GM23338 (cell line): ENCODE measurements around the gene FNDC3B. TPM values are rescaled to one million over a fixed set of nuclear protein-coding genes. Genes with fewer than 3 reads are reported as not detected.

Experiments
- ATAC-seq: fragments of 200-7000 bp; cut with Tn5 transposase; 3 replicates; pipeline ENCODE4 v1.9.1; 2020
- DNase-seq: peaks from one replicate; pipeline ENCODE4 v3.0.0-alpha.2; 2015; ENCODE audit warnings: low spot score
- H2AFZ ChIP-seq: fragments of 200-600 bp; sonication (generic); 2 replicates; pipeline ENCODE4 v1.8.0; 2016; ENCODE audit warnings: antibody characterized with exemption, mild to moderate bottlenecking, moderate library complexity
- H3F3A ChIP-seq: fragments of 200-600 bp; sonication (generic); replicated peaks from 2 replicates; pipeline ENCODE4 v1.8.0; 2017; ENCODE audit warnings: antibody characterized with exemption, mixed run types, low read depth
- H3K27ac ChIP-seq: fragments of 200-600 bp; sonication (generic); 2 replicates; pipeline ENCODE4 v1.6.1; 2016; ENCODE audit warnings: low read depth
- H3K27me3 ChIP-seq: fragments of 200-600 bp; sonication (generic); 2 replicates; pipeline ENCODE4 v1.8.0; 2016; ENCODE audit warnings: mild to moderate bottlenecking, mixed run types, moderate library complexity; ENCODE audit not compliant: insufficient read depth
- H3K36me3 ChIP-seq: fragments of 200-600 bp; sonication (generic); 2 replicates; pipeline ENCODE4 v1.8.0; 2016; ENCODE audit warnings: mild to moderate bottlenecking; ENCODE audit not compliant: insufficient read depth
- H3K4me1 ChIP-seq: fragments of 200-600 bp; sonication (generic); 2 replicates; pipeline ENCODE4 v1.8.0; 2016; ENCODE audit warnings: mild to moderate bottlenecking, moderate library complexity; ENCODE audit not compliant: insufficient read depth
- H3K4me2 ChIP-seq: fragments of 200-600 bp; sonication (generic); 2 replicates; pipeline ENCODE4 v1.7.1; 2017; ENCODE audit warnings: mixed run types
- H3K4me3 ChIP-seq: fragments of 200-600 bp; sonication (generic); 2 replicates; pipeline ENCODE4 v1.6.1; 2016; ENCODE audit warnings: mixed run types
- H3K79me2 ChIP-seq: fragments of 200-600 bp; sonication (generic); replicated peaks from 2 replicates; pipeline ENCODE4 v1.8.0; 2017; ENCODE audit warnings: mild to moderate bottlenecking; ENCODE audit not compliant: insufficient read depth
- H3K9me2 ChIP-seq: fragments of 200-600 bp; sonication (generic); 2 replicates; pipeline ENCODE4 v1.8.0; 2017; ENCODE audit not compliant: insufficient read depth
- H4K20me1 ChIP-seq: fragments of 200-600 bp; sonication (generic); replicated peaks from 2 replicates; pipeline ENCODE4 v1.8.0; 2017; ENCODE audit warnings: mild to moderate bottlenecking; ENCODE audit not compliant: insufficient read depth
- H3K27ac Mint-ChIP-seq: 2 replicates; pipeline ENCODE4 v1.8.0; 2020; ENCODE audit warnings: inconsistent platforms, mild to moderate bottlenecking, moderate library complexity, mixed read lengths
- H3K27me3 Mint-ChIP-seq: 3 replicates; pipeline ENCODE4 v1.8.0; 2022; ENCODE audit warnings: low read depth, mild to moderate bottlenecking, moderate library complexity, mixed read lengths, inconsistent platforms; ENCODE audit not compliant: insufficient read depth, poor library complexity
- H3K36me3 Mint-ChIP-seq: 3 replicates; pipeline ENCODE4 v1.8.0; 2021; ENCODE audit warnings: low read depth, mild to moderate bottlenecking, inconsistent platforms, moderate library complexity, mixed read lengths
- H3K4me1 Mint-ChIP-seq: 3 replicates; pipeline ENCODE4 v1.8.0; 2020; ENCODE audit warnings: mild to moderate bottlenecking, inconsistent platforms, mixed read lengths
- H3K4me3 Mint-ChIP-seq: 3 replicates; pipeline ENCODE4 v1.8.0; 2021; ENCODE audit warnings: moderate library complexity, mild to moderate bottlenecking, inconsistent platforms, mixed read lengths
- H3K9me3 Mint-ChIP-seq: 3 replicates; pipeline ENCODE4 v1.8.0; 2020; ENCODE audit warnings: moderate library complexity, mild to moderate bottlenecking, inconsistent platforms, mixed read lengths
- CREB1 ChIP-seq: fragments of 250-450 bp; sonication (Bioruptor Pico); IDR thresholded peaks from 2 replicates; pipeline ENCODE4 v1.5.0; 2020; ENCODE audit warnings: low read depth, mild to moderate bottlenecking, moderate library complexity
- EZH2 ChIP-seq: fragments of 200-600 bp; sonication (generic); IDR thresholded peaks from one replicate; pipeline ENCODE4 v1.8.0; 2017; ENCODE audit warnings: antibody characterized with exemption, mild to moderate bottlenecking, low read depth; ENCODE audit not compliant: unreplicated experiment
- EZH2phosphoT487 ChIP-seq: fragments of 200-600 bp; sonication (generic); IDR thresholded peaks from one replicate; pipeline ENCODE4 v1.8.1; 2018; ENCODE audit warnings: antibody characterized with exemption; ENCODE audit not compliant: unreplicated experiment
- NANOG ChIP-seq: IDR thresholded peaks from 2 replicates; pipeline ENCODE4 v1.6.1; 2016; ENCODE audit warnings: antibody characterized with exemption, borderline replicate concordance
- STAT1 ChIP-seq: IDR thresholded peaks from one replicate; pipeline ENCODE4 v1.6.1; 2016; ENCODE audit warnings: antibody characterized with exemption; ENCODE audit not compliant: unreplicated experiment
- ZNF114 ChIP-seq: fragments of 250-450 bp; sonication (Bioruptor Pico); IDR thresholded peaks from 2 replicates; pipeline ENCODE4 v1.5.0; 2020; ENCODE audit warnings: mild to moderate bottlenecking, moderate library complexity
- polyA plus RNA-seq: library from polyadenylated mRNA; unstranded; fragments of >200 nt; fragmentation: Nextera tagmentation; extraction: Ambion mirVana; gene quantifications from 2 replicates; pipeline ENCODE4 v1.2.1, GENCODE V29; 2016
- total RNA-seq: library from RNA; depleted of rRNA; stranded (reverse); fragments of >200 nt; shearing (Covaris generic); gene quantifications from 2 replicates; pipeline ENCODE4 v1.2.3, GENCODE V29; 2014
- TF ChIP-seq, protein P1 (sequence below): IDR thresholded peaks from one replicate; pipeline ENCODE4 v1.6.1; 2018; ENCODE audit warnings: antibody characterized with exemption; ENCODE audit not compliant: unreplicated experiment
- TF ChIP-seq, protein P2 (sequence below), 2 experiments: fragments of 200-600 bp in 1 of 2; sonication (generic) in 1 of 2; conservative IDR thresholded peaks; 2 replicates each; pipeline versions ENCODE4 v1.5.1 to v1.6.1; 2016 to 2017; ENCODE audit warnings: antibody characterized with exemption in 2 of 2, low read depth in 2 of 2, mild to moderate bottlenecking in 2 of 2, moderate library complexity in 1 of 2
- TF ChIP-seq, protein P3 (sequence below): fragments of 250-450 bp; sonication (Bioruptor Pico); IDR thresholded peaks from 2 replicates; pipeline ENCODE4 v1.5.0; 2020; ENCODE audit warnings: mild to moderate bottlenecking, moderate library complexity

FNDC3B gene
- total and polyA plus RNA-seq, 2 experiments from 2014 or later, result 19.1 to 55.4 TPM

DNA sequence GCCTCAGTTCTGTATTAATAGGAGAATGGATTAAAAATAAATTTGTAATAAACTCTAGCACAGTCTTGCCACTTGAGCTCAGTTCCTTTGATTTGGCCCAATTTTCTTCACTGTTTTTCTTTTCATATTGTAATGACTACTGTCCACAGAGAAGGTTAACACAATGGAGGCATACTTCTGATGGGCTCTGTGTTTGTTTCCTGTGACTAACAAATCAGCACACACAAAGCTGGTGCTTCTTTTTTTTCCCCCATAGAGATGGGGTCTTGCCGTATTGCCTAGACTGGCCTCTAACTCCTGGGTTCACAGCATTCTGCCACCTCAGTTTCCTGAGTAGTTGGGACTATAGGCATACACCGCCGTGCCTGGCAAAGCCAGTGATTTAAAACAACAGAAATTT, 226.7 kb downstream of the FNDC3B start (continued):
- TF ChIP-seq, protein P1, sequence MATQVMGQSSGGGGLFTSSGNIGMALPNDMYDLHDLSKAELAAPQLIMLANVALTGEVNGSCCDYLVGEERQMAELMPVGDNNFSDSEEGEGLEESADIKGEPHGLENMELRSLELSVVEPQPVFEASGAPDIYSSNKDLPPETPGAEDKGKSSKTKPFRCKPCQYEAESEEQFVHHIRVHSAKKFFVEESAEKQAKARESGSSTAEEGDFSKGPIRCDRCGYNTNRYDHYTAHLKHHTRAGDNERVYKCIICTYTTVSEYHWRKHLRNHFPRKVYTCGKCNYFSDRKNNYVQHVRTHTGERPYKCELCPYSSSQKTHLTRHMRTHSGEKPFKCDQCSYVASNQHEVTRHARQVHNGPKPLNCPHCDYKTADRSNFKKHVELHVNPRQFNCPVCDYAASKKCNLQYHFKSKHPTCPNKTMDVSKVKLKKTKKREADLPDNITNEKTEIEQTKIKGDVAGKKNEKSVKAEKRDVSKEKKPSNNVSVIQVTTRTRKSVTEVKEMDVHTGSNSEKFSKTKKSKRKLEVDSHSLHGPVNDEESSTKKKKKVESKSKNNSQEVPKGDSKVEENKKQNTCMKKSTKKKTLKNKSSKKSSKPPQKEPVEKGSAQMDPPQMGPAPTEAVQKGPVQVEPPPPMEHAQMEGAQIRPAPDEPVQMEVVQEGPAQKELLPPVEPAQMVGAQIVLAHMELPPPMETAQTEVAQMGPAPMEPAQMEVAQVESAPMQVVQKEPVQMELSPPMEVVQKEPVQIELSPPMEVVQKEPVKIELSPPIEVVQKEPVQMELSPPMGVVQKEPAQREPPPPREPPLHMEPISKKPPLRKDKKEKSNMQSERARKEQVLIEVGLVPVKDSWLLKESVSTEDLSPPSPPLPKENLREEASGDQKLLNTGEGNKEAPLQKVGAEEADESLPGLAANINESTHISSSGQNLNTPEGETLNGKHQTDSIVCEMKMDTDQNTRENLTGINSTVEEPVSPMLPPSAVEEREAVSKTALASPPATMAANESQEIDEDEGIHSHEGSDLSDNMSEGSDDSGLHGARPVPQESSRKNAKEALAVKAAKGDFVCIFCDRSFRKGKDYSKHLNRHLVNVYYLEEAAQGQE, result no peak
- TF ChIP-seq ZNF114, result no peak
- TF ChIP-seq, protein P2, sequence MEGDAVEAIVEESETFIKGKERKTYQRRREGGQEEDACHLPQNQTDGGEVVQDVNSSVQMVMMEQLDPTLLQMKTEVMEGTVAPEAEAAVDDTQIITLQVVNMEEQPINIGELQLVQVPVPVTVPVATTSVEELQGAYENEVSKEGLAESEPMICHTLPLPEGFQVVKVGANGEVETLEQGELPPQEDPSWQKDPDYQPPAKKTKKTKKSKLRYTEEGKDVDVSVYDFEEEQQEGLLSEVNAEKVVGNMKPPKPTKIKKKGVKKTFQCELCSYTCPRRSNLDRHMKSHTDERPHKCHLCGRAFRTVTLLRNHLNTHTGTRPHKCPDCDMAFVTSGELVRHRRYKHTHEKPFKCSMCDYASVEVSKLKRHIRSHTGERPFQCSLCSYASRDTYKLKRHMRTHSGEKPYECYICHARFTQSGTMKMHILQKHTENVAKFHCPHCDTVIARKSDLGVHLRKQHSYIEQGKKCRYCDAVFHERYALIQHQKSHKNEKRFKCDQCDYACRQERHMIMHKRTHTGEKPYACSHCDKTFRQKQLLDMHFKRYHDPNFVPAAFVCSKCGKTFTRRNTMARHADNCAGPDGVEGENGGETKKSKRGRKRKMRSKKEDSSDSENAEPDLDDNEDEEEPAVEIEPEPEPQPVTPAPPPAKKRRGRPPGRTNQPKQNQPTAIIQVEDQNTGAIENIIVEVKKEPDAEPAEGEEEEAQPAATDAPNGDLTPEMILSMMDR (conservative IDR thresholded peaks at IDR 0.05; ENCODE audit: low read depth in 2 of 2), result no peak

DNA sequence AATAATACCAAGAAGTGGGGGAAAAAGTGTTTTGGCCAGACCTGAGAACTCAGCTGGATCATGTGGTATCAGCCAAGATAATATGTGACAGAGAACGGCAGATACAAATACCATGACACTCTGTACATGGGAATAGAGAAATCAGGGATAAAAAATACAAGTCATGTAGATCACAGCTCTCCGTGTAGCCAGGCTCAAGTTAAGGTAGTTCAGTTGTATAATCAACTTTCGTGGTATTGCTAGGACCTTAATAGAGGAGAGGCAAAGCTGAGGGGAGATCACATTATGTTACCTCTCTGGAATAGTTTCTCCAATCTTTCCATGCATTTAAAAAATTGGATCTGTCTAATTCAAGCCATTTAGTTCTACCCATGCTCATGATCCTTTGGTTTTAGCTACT, 229.0 kb downstream of the FNDC3B start:
- DNase-seq (no peak), ATAC-seq (no peak)
- Histone ChIP-seq H3F3A (no peaks in the 10 kb centered on the region), H3K4me3 (no peak overlapping the region), H3K4me1 (peaks cover 6% of the 10 kb centered on the region; the same call in 1 of the 2 replicates), H4K20me1 (no peaks in the 10 kb centered on the region), H3K79me2 (peaks cover 5% of the 10 kb centered on the region), H3K4me2 (no peak overlapping the region), H3K36me3 (no peaks in the 10 kb centered on the region), H3K27me3 (no peaks in the 10 kb centered on the region), H3K27ac (no peak overlapping the region), H2AFZ (no peak overlapping the region), H3K9me2 (no peaks in the 10 kb centered on the region)
- Mint-ChIP-seq H3K27me3 (no peaks in the 10 kb centered on the region), H3K4me1 (peaks cover 12% of the 10 kb centered on the region), H3K4me3 (no peak overlapping the region), H3K9me3 (no peaks in the 10 kb centered on the region), H3K27ac (no peak overlapping the region), H3K36me3 (peaks cover 13% of the 10 kb centered on the region)
- TF ChIP-seq EZH2phosphoT487 (no peak), ZNF114 (no peak), EZH2 (no peak), NANOG (no peak), STAT1 (no peak), CREB1 (CRISPR knock-in tag) (no peak)
- TF ChIP-seq, protein P1, result no peak
- TF ChIP-seq, protein P3, sequence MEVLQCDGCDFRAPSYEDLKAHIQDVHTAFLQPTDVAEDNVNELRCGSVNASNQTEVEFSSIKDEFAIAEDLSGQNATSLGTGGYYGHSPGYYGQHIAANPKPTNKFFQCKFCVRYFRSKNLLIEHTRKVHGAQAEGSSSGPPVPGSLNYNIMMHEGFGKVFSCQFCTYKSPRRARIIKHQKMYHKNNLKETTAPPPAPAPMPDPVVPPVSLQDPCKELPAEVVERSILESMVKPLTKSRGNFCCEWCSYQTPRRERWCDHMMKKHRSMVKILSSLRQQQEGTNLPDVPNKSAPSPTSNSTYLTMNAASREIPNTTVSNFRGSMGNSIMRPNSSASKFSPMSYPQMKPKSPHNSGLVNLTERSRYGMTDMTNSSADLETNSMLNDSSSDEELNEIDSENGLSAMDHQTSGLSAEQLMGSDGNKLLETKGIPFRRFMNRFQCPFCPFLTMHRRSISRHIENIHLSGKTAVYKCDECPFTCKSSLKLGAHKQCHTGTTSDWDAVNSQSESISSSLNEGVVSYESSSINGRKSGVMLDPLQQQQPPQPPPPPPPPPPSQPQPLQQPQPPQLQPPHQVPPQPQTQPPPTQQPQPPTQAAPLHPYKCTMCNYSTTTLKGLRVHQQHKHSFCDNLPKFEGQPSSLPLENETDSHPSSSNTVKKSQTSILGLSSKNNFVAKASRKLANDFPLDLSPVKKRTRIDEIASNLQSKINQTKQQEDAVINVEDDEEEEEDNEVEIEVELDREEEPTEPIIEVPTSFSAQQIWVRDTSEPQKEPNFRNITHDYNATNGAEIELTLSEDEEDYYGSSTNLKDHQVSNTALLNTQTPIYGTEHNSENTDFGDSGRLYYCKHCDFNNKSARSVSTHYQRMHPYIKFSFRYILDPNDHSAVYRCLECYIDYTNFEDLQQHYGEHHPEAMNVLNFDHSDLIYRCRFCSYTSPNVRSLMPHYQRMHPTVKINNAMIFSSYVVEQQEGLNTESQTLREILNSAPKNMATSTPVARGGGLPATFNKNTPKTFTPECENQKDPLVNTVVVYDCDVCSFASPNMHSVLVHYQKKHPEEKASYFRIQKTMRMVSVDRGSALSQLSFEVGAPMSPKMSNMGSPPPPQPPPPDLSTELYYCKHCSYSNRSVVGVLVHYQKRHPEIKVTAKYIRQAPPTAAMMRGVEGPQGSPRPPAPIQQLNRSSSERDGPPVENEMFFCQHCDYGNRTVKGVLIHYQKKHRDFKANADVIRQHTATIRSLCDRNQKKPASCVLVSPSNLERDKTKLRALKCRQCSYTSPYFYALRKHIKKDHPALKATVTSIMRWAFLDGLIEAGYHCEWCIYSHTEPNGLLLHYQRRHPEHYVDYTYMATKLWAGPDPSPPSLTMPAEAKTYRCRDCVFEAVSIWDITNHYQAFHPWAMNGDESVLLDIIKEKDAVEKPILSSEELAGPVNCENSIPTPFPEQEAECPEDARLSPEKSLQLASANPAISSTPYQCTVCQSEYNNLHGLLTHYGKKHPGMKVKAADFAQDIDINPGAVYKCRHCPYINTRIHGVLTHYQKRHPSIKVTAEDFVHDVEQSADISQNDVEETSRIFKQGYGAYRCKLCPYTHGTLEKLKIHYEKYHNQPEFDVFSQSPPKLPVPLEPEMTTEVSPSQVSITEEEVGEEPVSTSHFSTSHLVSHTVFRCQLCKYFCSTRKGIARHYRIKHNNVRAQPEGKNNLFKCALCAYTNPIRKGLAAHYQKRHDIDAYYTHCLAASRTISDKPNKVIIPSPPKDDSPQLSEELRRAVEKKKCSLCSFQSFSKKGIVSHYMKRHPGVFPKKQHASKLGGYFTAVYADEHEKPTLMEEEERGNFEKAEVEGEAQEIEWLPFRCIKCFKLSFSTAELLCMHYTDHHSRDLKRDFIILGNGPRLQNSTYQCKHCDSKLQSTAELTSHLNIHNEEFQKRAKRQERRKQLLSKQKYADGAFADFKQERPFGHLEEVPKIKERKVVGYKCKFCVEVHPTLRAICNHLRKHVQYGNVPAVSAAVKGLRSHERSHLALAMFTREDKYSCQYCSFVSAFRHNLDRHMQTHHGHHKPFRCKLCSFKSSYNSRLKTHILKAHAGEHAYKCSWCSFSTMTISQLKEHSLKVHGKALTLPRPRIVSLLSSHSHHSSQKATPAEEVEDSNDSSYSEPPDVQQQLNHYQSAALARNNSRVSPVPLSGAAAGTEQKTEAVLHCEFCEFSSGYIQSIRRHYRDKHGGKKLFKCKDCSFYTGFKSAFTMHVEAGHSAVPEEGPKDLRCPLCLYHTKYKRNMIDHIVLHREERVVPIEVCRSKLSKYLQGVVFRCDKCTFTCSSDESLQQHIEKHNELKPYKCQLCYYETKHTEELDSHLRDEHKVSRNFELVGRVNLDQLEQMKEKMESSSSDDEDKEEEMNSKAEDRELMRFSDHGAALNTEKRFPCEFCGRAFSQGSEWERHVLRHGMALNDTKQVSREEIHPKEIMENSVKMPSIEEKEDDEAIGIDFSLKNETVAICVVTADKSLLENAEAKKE (CRISPR knock-in tag), result no peak
